HepG2 (cell line): ENCODE measurements around the gene ZNF865.

Source experiments
- GZF1 ChIP-seq: sonication (generic); formaldehyde crosslinking; IDR thresholded peaks from 2 replicates; pipeline ENCODE4 v1.5.1; 2020; ENCODE audit warnings: mild to moderate bottlenecking, missing genetic modification reagents
- ZNF543 ChIP-seq: sonication (generic); formaldehyde crosslinking; IDR thresholded peaks from 2 replicates; pipeline ENCODE4 v1.4.0; 2020; ENCODE audit warnings: mild to moderate bottlenecking, missing genetic modification reagents

GRCh38 chr19:55640043-55640576 is 34.7 kb downstream of the ZNF865 start:
- TF ChIP-seq GZF1 (CRISPR knock-in tag) (no peak), ZNF543 (CRISPR knock-in tag) (no peak)
